ENCODE measurements around the gene TIMMDC1.
A peak's percentile ranks its signal among the peaks of the same experiment; 100 is the strongest.

Gene TIMMDC1

GRCh38 chr3:119510690-119511089, 12.3 kb downstream of the TIMMDC1 start:
- H3K4me3 ChIP-seq (ENCODE audit: low read length in 2 of 2), result no peak overlapping the region
- H3K4me1 ChIP-seq (ENCODE audit: control insufficient read depth, insufficient read depth, low read length), result no peaks in the 10 kb centered on the region
- H3K36me3 ChIP-seq (ENCODE audit: control insufficient read depth in 2 of 2, insufficient read depth in 2 of 2, low read length in 2 of 2), result peaks cover 11 to 24% of the 10 kb centered on the region in 2 donors
- H3K9me3 ChIP-seq (ENCODE audit: control insufficient read depth in 2 of 2, low read length in 2 of 2), result no peaks in the 10 kb centered on the region
- H3K27me3 ChIP-seq (ENCODE audit: control insufficient read depth in 1 of 2, insufficient read depth in 2 of 2, low read length in 2 of 2), result no peaks in the 10 kb centered on the region
- no peak overlapping the region for H3K27ac ChIP-seq (ENCODE audit: low read length)
- no peak overlapping the region for H3K9ac ChIP-seq (ENCODE audit: low read length in 2 of 2)

GRCh38 chr3:119514637-119515036, 16.3 kb downstream of the TIMMDC1 start:
- Histone ChIP-seq H3K9ac (ENCODE audit: low read length in 2 of 2) (no peak overlapping the region), H3K4me3 (ENCODE audit: low read length in 2 of 2) (no peak overlapping the region), H3K36me3 (ENCODE audit: control insufficient read depth in 2 of 2, insufficient read depth in 2 of 2, low read length in 2 of 2) (peaks cover 15 to 24% of the 10 kb centered on the region in 2 donors), H3K27me3 (ENCODE audit: control insufficient read depth in 1 of 2, insufficient read depth in 2 of 2, low read length in 2 of 2) (no peaks in the 10 kb centered on the region), H3K4me1 (ENCODE audit: control insufficient read depth, insufficient read depth, low read length) (peaks cover 5% of the 10 kb centered on the region), H3K27ac (ENCODE audit: low read length) (no peak overlapping the region), H3K9me3 (ENCODE audit: control insufficient read depth in 2 of 2, low read length in 2 of 2) (no peaks in the 10 kb centered on the region)

- peaks cover 19 to 37% of the 10 kb centered on the region in 2 donors for H3K36me3 ChIP-seq (ENCODE audit: control insufficient read depth in 2 of 2, insufficient read depth in 2 of 2, low read length in 2 of 2)
- peak overlapping the region; percentile 68 for H3K27ac ChIP-seq (ENCODE audit: low read length)
These were observed 18.8 kb downstream of the TIMMDC1 start for GRCh38 chr3:119517112-119517511.

GRCh38 chr3:119518026-119518425, 19.7 kb downstream of the TIMMDC1 start:
- Histone ChIP-seq H3K4me3 (ENCODE audit: low read length in 2 of 2) (no peak overlapping the region), H3K27me3 (ENCODE audit: control insufficient read depth in 1 of 2, insufficient read depth in 2 of 2, low read length in 2 of 2) (no peaks in the 10 kb centered on the region), H3K9me3 (ENCODE audit: control insufficient read depth in 2 of 2, low read length in 2 of 2) (no peaks in the 10 kb centered on the region), H3K4me1 (ENCODE audit: control insufficient read depth, insufficient read depth, low read length) (peaks cover 5% of the 10 kb centered on the region), H3K27ac (ENCODE audit: low read length) (no peak overlapping the region), H3K36me3 (ENCODE audit: control insufficient read depth in 2 of 2, insufficient read depth in 2 of 2, low read length in 2 of 2) (peaks cover 18 to 37% of the 10 kb centered on the region in 2 donors), H3K9ac (ENCODE audit: low read length in 2 of 2) (no peak overlapping the region)

More at GRCh38 chr3:119517112-119517511, 18.8 kb downstream of the TIMMDC1 start:
- H3K4me3 ChIP-seq (ENCODE audit: low read length in 2 of 2), result no peak overlapping the region
- H3K9ac ChIP-seq (ENCODE audit: low read length in 2 of 2), result peak overlapping the region; percentile 0 to 1
- H3K27me3 ChIP-seq (ENCODE audit: control insufficient read depth in 1 of 2, insufficient read depth in 2 of 2, low read length in 2 of 2), result no peaks in the 10 kb centered on the region
- H3K9me3 ChIP-seq (ENCODE audit: control insufficient read depth in 2 of 2, low read length in 2 of 2), result no peaks in the 10 kb centered on the region
- H3K4me1 ChIP-seq (ENCODE audit: control insufficient read depth, insufficient read depth, low read length), result peaks cover 5% of the 10 kb centered on the region

GRCh38 chr3:119524931-119525662, 26.8 kb downstream of the TIMMDC1 start:
- H3K36me3 ChIP-seq (ENCODE audit: control insufficient read depth in 2 of 2, insufficient read depth in 2 of 2, low read length in 2 of 2), result peaks cover 10 to 20% of the 10 kb centered on the region in 2 donors
- H3K27me3 ChIP-seq (ENCODE audit: control insufficient read depth in 1 of 2, insufficient read depth in 2 of 2, low read length in 2 of 2), result no peaks in the 10 kb centered on the region
- H3K9ac ChIP-seq (ENCODE audit: low read length in 2 of 2), result no peak overlapping the region
- no peaks in the 10 kb centered on the region for H3K9me3 ChIP-seq (ENCODE audit: control insufficient read depth in 2 of 2, low read length in 2 of 2)
- H3K4me1 ChIP-seq (ENCODE audit: control insufficient read depth, insufficient read depth, low read length), result no peaks in the 10 kb centered on the region
- H3K4me3 ChIP-seq (ENCODE audit: low read length in 2 of 2), result no peak overlapping the region
- no peak overlapping the region for H3K27ac ChIP-seq (ENCODE audit: low read length)

GRCh38 chr3:119527714-119528113, 29.4 kb downstream of the TIMMDC1 start:
- Histone ChIP-seq H3K9ac (ENCODE audit: low read length in 2 of 2) (no peak overlapping the region), H3K27ac (ENCODE audit: low read length) (no peak overlapping the region), H3K9me3 (ENCODE audit: control insufficient read depth in 2 of 2, low read length in 2 of 2) (no peaks in the 10 kb centered on the region), H3K4me1 (ENCODE audit: control insufficient read depth, insufficient read depth, low read length) (no peaks in the 10 kb centered on the region), H3K27me3 (ENCODE audit: control insufficient read depth in 1 of 2, insufficient read depth in 2 of 2, low read length in 2 of 2) (no peaks in the 10 kb centered on the region), H3K4me3 (ENCODE audit: low read length in 2 of 2) (no peak overlapping the region), H3K36me3 (ENCODE audit: control insufficient read depth in 2 of 2, insufficient read depth in 2 of 2, low read length in 2 of 2) (peaks cover 6 to 8% of the 10 kb centered on the region in 2 donors)

GRCh38 chr3:119529883-119530282, 31.5 kb downstream of the TIMMDC1 start:
- H3K9ac ChIP-seq (ENCODE audit: low read length in 2 of 2), result no peak overlapping the region
- H3K36me3 ChIP-seq (ENCODE audit: control insufficient read depth in 2 of 2, insufficient read depth in 2 of 2, low read length in 2 of 2), result peaks cover 3 to 4% of the 10 kb centered on the region in 2 donors
- no peaks in the 10 kb centered on the region for H3K9me3 ChIP-seq (ENCODE audit: control insufficient read depth in 2 of 2, low read length in 2 of 2)
- no peaks in the 10 kb centered on the region for H3K27me3 ChIP-seq (ENCODE audit: control insufficient read depth in 1 of 2, insufficient read depth in 2 of 2, low read length in 2 of 2)
- no peak overlapping the region for H3K27ac ChIP-seq (ENCODE audit: low read length)
- H3K4me3 ChIP-seq (ENCODE audit: low read length in 2 of 2), result no peak overlapping the region
- H3K4me1 ChIP-seq (ENCODE audit: control insufficient read depth, insufficient read depth, low read length), result no peaks in the 10 kb centered on the region

GRCh38 chr3:119530456-119530855, 32.1 kb downstream of the TIMMDC1 start:
- no peaks in the 10 kb centered on the region for H3K27me3 ChIP-seq (ENCODE audit: control insufficient read depth in 1 of 2, insufficient read depth in 2 of 2, low read length in 2 of 2)
- H3K36me3 ChIP-seq (ENCODE audit: control insufficient read depth in 2 of 2, insufficient read depth in 2 of 2, low read length in 2 of 2), result peaks cover 0 to 4% of the 10 kb centered on the region in 2 donors
- no peak overlapping the region for H3K4me3 ChIP-seq (ENCODE audit: low read length in 2 of 2)
- H3K4me1 ChIP-seq (ENCODE audit: control insufficient read depth, insufficient read depth, low read length), result no peaks in the 10 kb centered on the region
- H3K9ac ChIP-seq (ENCODE audit: low read length in 2 of 2), result no peak overlapping the region
- H3K9me3 ChIP-seq (ENCODE audit: control insufficient read depth in 2 of 2, low read length in 2 of 2), result no peaks in the 10 kb centered on the region
- no peak overlapping the region for H3K27ac ChIP-seq (ENCODE audit: low read length)

- Histone ChIP-seq H3K4me1 (ENCODE audit: control insufficient read depth, insufficient read depth, low read length) (no peaks in the 10 kb centered on the region), H3K4me3 (ENCODE audit: low read length in 2 of 2) (no peak overlapping the region), H3K27me3 (ENCODE audit: control insufficient read depth in 1 of 2, insufficient read depth in 2 of 2, low read length in 2 of 2) (no peaks in the 10 kb centered on the region), H3K36me3 (ENCODE audit: control insufficient read depth in 2 of 2, insufficient read depth in 2 of 2, low read length in 2 of 2) (peaks cover 0 to under 1% of the 10 kb centered on the region in 2 donors), H3K9me3 (ENCODE audit: control insufficient read depth in 2 of 2, low read length in 2 of 2) (no peaks in the 10 kb centered on the region), H3K9ac (ENCODE audit: low read length in 2 of 2) (no peak overlapping the region), H3K27ac (ENCODE audit: low read length) (no peak overlapping the region)
These were observed 32.8 kb downstream of the TIMMDC1 start for GRCh38 chr3:119531151-119531550.

- Histone ChIP-seq H3K4me1 (ENCODE audit: control insufficient read depth, insufficient read depth, low read length) (no peaks in the 10 kb centered on the region), H3K4me3 (ENCODE audit: low read length in 2 of 2) (no peak overlapping the region), H3K27ac (ENCODE audit: low read length) (no peak overlapping the region), H3K9me3 (ENCODE audit: control insufficient read depth in 2 of 2, low read length in 2 of 2) (no peaks in the 10 kb centered on the region), H3K36me3 (ENCODE audit: control insufficient read depth in 2 of 2, insufficient read depth in 2 of 2, low read length in 2 of 2) (no peaks in the 10 kb centered on the region), H3K27me3 (ENCODE audit: control insufficient read depth in 1 of 2, insufficient read depth in 2 of 2, low read length in 2 of 2) (no peaks in the 10 kb centered on the region), H3K9ac (ENCODE audit: low read length in 2 of 2) (no peak overlapping the region)
These were observed 35.9 kb downstream of the TIMMDC1 start for GRCh38 chr3:119534296-119534695.

GRCh38 chr3:119536757-119537156, 38.4 kb downstream of the TIMMDC1 start:
- H3K27ac ChIP-seq (ENCODE audit: low read length), result no peak overlapping the region
- H3K4me1 ChIP-seq (ENCODE audit: control insufficient read depth, insufficient read depth, low read length), result no peaks in the 10 kb centered on the region
- H3K9me3 ChIP-seq (ENCODE audit: control insufficient read depth in 2 of 2, low read length in 2 of 2), result no peaks in the 10 kb centered on the region
- no peak overlapping the region for H3K9ac ChIP-seq (ENCODE audit: low read length in 2 of 2)
- H3K4me3 ChIP-seq (ENCODE audit: low read length in 2 of 2), result no peak overlapping the region
- no peaks in the 10 kb centered on the region for H3K36me3 ChIP-seq (ENCODE audit: control insufficient read depth in 2 of 2, insufficient read depth in 2 of 2, low read length in 2 of 2)
- H3K27me3 ChIP-seq (ENCODE audit: control insufficient read depth in 1 of 2, insufficient read depth in 2 of 2, low read length in 2 of 2), result no peaks in the 10 kb centered on the region
